ENCODE results near the gene HAUS5. TPM values are rescaled to one million over a fixed set of nuclear protein-coding genes. Genes with fewer than 3 reads are reported as not detected.

HAUS5 gene
- total RNA-seq, 1 donor from 2014 or later = 4.8 TPM

- DNase-seq (ENCODE audit: low read depth) = no peak
Observed at GRCh38 chr19:35669974-35670373, 57.4 kb downstream of the HAUS5 start.

- DNase-seq (ENCODE audit: low read depth) = no peak
Observed at GRCh38 chr19:35670686-35671085, 58.2 kb downstream of the HAUS5 start.

- no peak for DNase-seq (ENCODE audit: low read depth)
Observed at GRCh38 chr19:35671818-35672217, 59.3 kb downstream of the HAUS5 start.

- DNase-seq (ENCODE audit: low read depth) = peak; percentile 41
Observed at GRCh38 chr19:35673121-35673804, 60.7 kb downstream of the HAUS5 start.

Other genes with a start within 250 kb of the HAUS5 start
- not detected in 2 replicates for gene GPR42, start 241.7 kb upstream of the HAUS5 start, total RNA-seq
- gene FFAR2, start 164.5 kb upstream of the HAUS5 start, total RNA-seq = not detected in 2 replicates
- gene KRTDAP, start 122.3 kb upstream of the HAUS5 start, total RNA-seq = not detected in 2 replicates
- gene DMKN, start 99.1 kb upstream of the HAUS5 start, total RNA-seq = 3.0 and 9.7 TPM in 2 replicates
- not detected in 2 replicates for gene SBSN, start 84.4 kb upstream of the HAUS5 start, total RNA-seq
- not detected in 2 replicates for gene GAPDHS, start 79.3 kb upstream of the HAUS5 start, total RNA-seq
- 124 and 137 TPM in 2 replicates for gene TMEM147, start 67.1 kb upstream of the HAUS5 start, total RNA-seq
- not detected in 2 replicates for gene ATP4A, start 49.1 kb upstream of the HAUS5 start, total RNA-seq
- not detected in 2 replicates for gene PMIS2, start 26.6 kb upstream of the HAUS5 start, total RNA-seq
- 68.9 and 72.6 TPM in 2 replicates for gene RBM42, start 16.3 kb downstream of the HAUS5 start, total RNA-seq
- gene ETV2, start 29.0 kb downstream of the HAUS5 start, total RNA-seq = not detected in 2 replicates
- gene COX6B1, start 35.6 kb downstream of the HAUS5 start, total RNA-seq = 513 and 547 TPM in 2 replicates
- not detected in 2 replicates for gene UPK1A, start 53.8 kb downstream of the HAUS5 start, total RNA-seq
- 0.11 TPM in 1 of 2 replicates, not detected in the other for gene ZBTB32, start 91.8 kb downstream of the HAUS5 start, total RNA-seq
- 11.1 and 11.2 TPM in 2 replicates for gene KMT2B, start 105.3 kb downstream of the HAUS5 start, total RNA-seq
- gene IGFLR1, start 129.7 kb downstream of the HAUS5 start, total RNA-seq = 1.8 and 4.8 TPM in 2 replicates
- 9.7 and 12.0 TPM in 2 replicates for gene U2AF1L4, start 132.7 kb downstream of the HAUS5 start, total RNA-seq
- 32.5 and 32.8 TPM in 2 replicates for gene PSENEN, start 132.9 kb downstream of the HAUS5 start, total RNA-seq
- 10.6 and 18.1 TPM in 2 replicates for gene LIN37, start 135.8 kb downstream of the HAUS5 start, total RNA-seq
- gene HSPB6, start 144.3 kb downstream of the HAUS5 start, total RNA-seq = 0.21 and 0.37 TPM in 2 replicates
- 3.2 and 3.6 TPM in 2 replicates for gene PROSER3, start 145.4 kb downstream of the HAUS5 start, total RNA-seq
- 1.5 and 3.8 TPM in 2 replicates for gene ARHGAP33, start 162.8 kb downstream of the HAUS5 start, total RNA-seq
- gene PRODH2, start 200.1 kb downstream of the HAUS5 start, total RNA-seq = not detected in 2 replicates
- not detected in 2 replicates for gene NPHS1, start 239.8 kb downstream of the HAUS5 start, total RNA-seq
- gene KIRREL2, start 244.2 kb downstream of the HAUS5 start, total RNA-seq = not detected in 2 replicates

Measured in myocyte (in vitro differentiated cells).